Body of pancreas (tissue), 4 donors: ENCODE results near the gene SLC24A4.

Experiments
- POLR2A ChIP-seq, 3 donors: fragments of 450-650 bp; IDR thresholded peaks; one replicate each; pipeline ENCODE4 v1.6.1; 2016; ENCODE audit warnings: antibody characterized with exemption in 3 of 3, mild to moderate bottlenecking in 2 of 3
- TF ChIP-seq, protein P1 (sequence below), 7 experiments: fragments of 450-650 bp in 4 of 7; fragments of 200-600 bp in 3 of 7; sonication (generic) in 3 of 7; IDR thresholded peaks; one replicate each; pipeline ENCODE4 v1.5.1; 2016 to 2019; ENCODE audit warnings: antibody characterized with exemption in 7 of 7

DNA sequence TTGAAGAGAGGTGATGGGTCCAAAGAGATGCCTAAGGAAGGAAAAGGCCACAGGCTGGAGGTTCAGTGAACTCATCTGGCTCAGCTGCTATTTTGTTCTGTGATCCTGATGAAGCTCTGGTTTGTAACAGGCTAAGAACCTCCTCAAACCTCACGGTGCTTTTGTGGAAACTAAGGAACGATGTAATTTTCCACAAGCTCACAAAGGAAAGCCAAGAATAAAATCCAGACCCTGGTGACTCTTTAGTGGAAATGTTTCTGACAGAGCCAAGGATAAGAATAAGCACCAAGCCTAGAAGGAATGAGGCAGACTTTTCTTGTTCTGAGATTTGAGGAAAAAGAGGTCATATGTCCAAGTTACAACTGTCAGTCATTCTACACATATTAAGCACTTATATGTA lies 93.6 kb downstream of the SLC24A4 start:
- TF ChIP-seq POLR2A (IDR thresholded peaks at IDR 0.05): no peak
- TF ChIP-seq, protein P1, sequence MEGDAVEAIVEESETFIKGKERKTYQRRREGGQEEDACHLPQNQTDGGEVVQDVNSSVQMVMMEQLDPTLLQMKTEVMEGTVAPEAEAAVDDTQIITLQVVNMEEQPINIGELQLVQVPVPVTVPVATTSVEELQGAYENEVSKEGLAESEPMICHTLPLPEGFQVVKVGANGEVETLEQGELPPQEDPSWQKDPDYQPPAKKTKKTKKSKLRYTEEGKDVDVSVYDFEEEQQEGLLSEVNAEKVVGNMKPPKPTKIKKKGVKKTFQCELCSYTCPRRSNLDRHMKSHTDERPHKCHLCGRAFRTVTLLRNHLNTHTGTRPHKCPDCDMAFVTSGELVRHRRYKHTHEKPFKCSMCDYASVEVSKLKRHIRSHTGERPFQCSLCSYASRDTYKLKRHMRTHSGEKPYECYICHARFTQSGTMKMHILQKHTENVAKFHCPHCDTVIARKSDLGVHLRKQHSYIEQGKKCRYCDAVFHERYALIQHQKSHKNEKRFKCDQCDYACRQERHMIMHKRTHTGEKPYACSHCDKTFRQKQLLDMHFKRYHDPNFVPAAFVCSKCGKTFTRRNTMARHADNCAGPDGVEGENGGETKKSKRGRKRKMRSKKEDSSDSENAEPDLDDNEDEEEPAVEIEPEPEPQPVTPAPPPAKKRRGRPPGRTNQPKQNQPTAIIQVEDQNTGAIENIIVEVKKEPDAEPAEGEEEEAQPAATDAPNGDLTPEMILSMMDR (IDR thresholded peaks at IDR 0.05): no peak
